ENCODE results near the gene PANX2.
"Not testable (repeated sequence)": the region's sequence is repeated elsewhere in the genome, so short reads cannot be mapped to it uniquely, and the experiment has no call there.

The PANX2 gene

GRCh38 chr22:50203288-50203687 lies 32.8 kb downstream of the PANX2 start:
- no peak for TF ChIP-seq CTCF (IDR thresholded peaks at IDR 0.05; ENCODE audit: low read depth, low read length, missing control alignments)
- in situ Hi-C loops (cut with HindIII; ENCODE audit: low pct_ligation_motif_present, low sequenced_read_pairs) = no loop called here

GRCh38 chr22:50204571-50204970 lies 34.0 kb downstream of the PANX2 start:
- H3K4me3 ChIP-seq (ENCODE audit: low read depth, low read length) = no peak overlapping the region
- in situ Hi-C loops (cut with HindIII; ENCODE audit: low pct_ligation_motif_present, low sequenced_read_pairs) = no loop called here
- H3K27me3 ChIP-seq (replicated peaks) = no peaks in the 10 kb centered on the region
- no peak for TF ChIP-seq CTCF (IDR thresholded peaks at IDR 0.05; ENCODE audit: low read depth, low read length, missing control alignments)
- peaks cover 15% of the 10 kb centered on the region for H3K36me3 ChIP-seq (replicated peaks)
- H3K27ac ChIP-seq = no peak overlapping the region
- no peak for DNase-seq

More at GRCh38 chr22:50203288-50203687, 32.8 kb downstream of the PANX2 start:
- Histone ChIP-seq H3K27ac (no peak overlapping the region), H3K4me3 (ENCODE audit: low read depth, low read length) (no peak overlapping the region), H3K36me3 (replicated peaks) (peaks cover 14% of the 10 kb centered on the region), H3K27me3 (replicated peaks) (no peaks in the 10 kb centered on the region)
- DNase-seq = no peak

GRCh38 chr22:50204998-50205397 lies 34.5 kb downstream of the PANX2 start:
- in situ Hi-C loops (cut with HindIII; ENCODE audit: low pct_ligation_motif_present, low sequenced_read_pairs) = not testable (repeated sequence)

GRCh38 chr22:50205781-50206569 lies 35.4 kb downstream of the PANX2 start:
- no peak overlapping the region for H3K4me3 ChIP-seq (ENCODE audit: low read depth, low read length)
- no peak for DNase-seq
- H3K27ac ChIP-seq = no peak overlapping the region
- H3K27me3 ChIP-seq (replicated peaks) = no peaks in the 10 kb centered on the region
- in situ Hi-C loops (cut with HindIII; ENCODE audit: low pct_ligation_motif_present, low sequenced_read_pairs) = no loop called here
- H3K36me3 ChIP-seq (replicated peaks) = peaks cover 21% of the 10 kb centered on the region
- TF ChIP-seq CTCF (IDR thresholded peaks at IDR 0.05; ENCODE audit: low read depth, low read length, missing control alignments) = no peak

More at GRCh38 chr22:50204998-50205397, 34.5 kb downstream of the PANX2 start:
- not testable (repeated sequence) for H3K27ac ChIP-seq; H3K27me3 ChIP-seq (replicated peaks); DNase-seq; H3K4me3 ChIP-seq (ENCODE audit: low read depth, low read length)
- H3K36me3 ChIP-seq (replicated peaks) = peaks cover 15% of the 10 kb centered on the region

- in situ Hi-C loops (cut with HindIII; ENCODE audit: low pct_ligation_motif_present, low sequenced_read_pairs) = no loop called here
- H3K4me3 ChIP-seq (ENCODE audit: low read depth, low read length) = no peak overlapping the region
- H3K27me3 ChIP-seq (replicated peaks) = no peaks in the 10 kb centered on the region
- peak; percentile 28 for DNase-seq
- peak; percentile 72 for TF ChIP-seq CTCF (IDR thresholded peaks at IDR 0.05; ENCODE audit: low read depth, low read length, missing control alignments)
- no peak overlapping the region for H3K27ac ChIP-seq
- H3K36me3 ChIP-seq (replicated peaks) = peaks cover 25% of the 10 kb centered on the region
Observed at GRCh38 chr22:50206599-50206998, 36.1 kb downstream of the PANX2 start.

GRCh38 chr22:50207383-50208140 lies 37.0 kb downstream of the PANX2 start:
- Histone ChIP-seq H3K36me3 (replicated peaks) (peaks cover 25% of the 10 kb centered on the region), H3K4me3 (ENCODE audit: low read depth, low read length) (no peak overlapping the region), H3K27ac (no peak overlapping the region), H3K27me3 (replicated peaks) (no peaks in the 10 kb centered on the region)
- DNase-seq = no peak
- TF ChIP-seq CTCF (IDR thresholded peaks at IDR 0.05; ENCODE audit: low read depth, low read length, missing control alignments) = no peak
- in situ Hi-C loops (cut with HindIII; ENCODE audit: low pct_ligation_motif_present, low sequenced_read_pairs) = no loop called here
